Measurements from ENCODE around the gene FMN2.
"Not testable (repeated sequence)": the region's sequence is repeated elsewhere in the genome, so short reads cannot be mapped to it uniquely, and the experiment has no call there.

Gene FMN2

DNA sequence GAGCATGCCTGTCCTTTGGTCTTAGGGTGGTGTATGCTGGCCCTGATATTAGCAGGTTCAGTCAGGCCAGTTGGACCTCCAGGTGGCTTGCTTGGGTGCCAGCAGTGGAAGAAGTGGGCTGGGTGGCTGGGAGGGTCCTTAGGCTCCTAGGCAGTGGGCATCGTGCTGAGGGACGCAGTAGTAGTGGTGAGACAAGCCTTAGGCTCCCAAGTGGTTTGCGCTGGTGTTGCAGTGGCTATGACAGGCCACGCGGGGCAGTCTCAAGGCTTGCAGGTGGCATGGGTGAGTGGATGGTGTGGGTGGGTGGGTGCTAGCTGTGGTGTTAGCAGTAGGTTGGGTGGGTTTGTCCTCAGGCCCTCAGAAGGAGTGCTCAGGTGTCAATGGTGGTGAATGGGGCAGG lies 162.3 kb downstream of the FMN2 start:
- FAIRE-seq (no peak), DNase-seq (ENCODE audit: insufficient read length, low spot score) (no peak)
- TF ChIP-seq SPI1 (IDR thresholded peaks at IDR 0.05; ENCODE audit: low read depth, low read length): no peak
- no peak for TF ChIP-seq POU2F2 (IDR thresholded peaks at IDR 0.05; ENCODE audit: low read depth, low read length)
- TF ChIP-seq PAX5 (IDR thresholded peaks at IDR 0.05; ENCODE audit: insufficient read depth, low read length, severe bottlenecking): no peak
- TF ChIP-seq POLR2AphosphoS5 (IDR thresholded peaks at IDR 0.05; ENCODE audit: low read depth, low read length): no peak
- TF ChIP-seq POLR2A (IDR thresholded peaks at IDR 0.05; ENCODE audit: low read depth, low read length): no peak
- TF ChIP-seq TAF1 (IDR thresholded peaks at IDR 0.05; ENCODE audit: low read depth, low read length): no peak

DNA sequence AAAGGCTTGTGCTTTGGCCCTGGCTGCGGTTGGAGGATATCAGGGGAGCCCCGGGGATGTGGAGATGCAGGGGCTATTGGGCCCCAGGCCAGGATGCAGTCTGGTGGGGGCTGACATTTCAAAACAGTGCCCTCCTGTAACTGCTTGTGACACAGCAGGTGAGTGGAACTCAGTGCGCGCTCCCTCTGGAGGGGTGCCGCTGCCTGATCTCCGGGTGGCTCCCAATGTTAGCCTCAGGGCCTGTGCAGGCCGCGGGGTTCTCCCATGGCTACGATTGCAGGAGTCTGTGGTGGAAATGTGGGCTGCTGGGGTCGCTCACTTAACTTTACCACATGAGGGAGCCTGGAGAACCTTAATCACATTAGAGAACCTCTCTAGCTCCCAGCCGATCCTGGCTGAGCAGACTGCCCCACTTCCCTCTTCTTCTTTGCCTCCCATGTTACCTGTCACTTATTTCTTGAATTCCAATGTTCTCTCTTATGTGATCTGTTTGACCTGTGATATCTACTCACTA lies 163.2 kb downstream of the FMN2 start:
- no peak for TF ChIP-seq POU2F2 (IDR thresholded peaks at IDR 0.05; ENCODE audit: low read depth, low read length)
- TF ChIP-seq TAF1 (IDR thresholded peaks at IDR 0.05; ENCODE audit: low read depth, low read length): no peak
- TF ChIP-seq PAX5 (IDR thresholded peaks at IDR 0.05; ENCODE audit: insufficient read depth, low read length, severe bottlenecking): no peak
- no peak for TF ChIP-seq SPI1 (IDR thresholded peaks at IDR 0.05; ENCODE audit: low read depth, low read length)
- no peak for TF ChIP-seq POLR2A (IDR thresholded peaks at IDR 0.05; ENCODE audit: low read depth, low read length)
- TF ChIP-seq POLR2AphosphoS5 (IDR thresholded peaks at IDR 0.05; ENCODE audit: low read depth, low read length): no peak

DNA sequence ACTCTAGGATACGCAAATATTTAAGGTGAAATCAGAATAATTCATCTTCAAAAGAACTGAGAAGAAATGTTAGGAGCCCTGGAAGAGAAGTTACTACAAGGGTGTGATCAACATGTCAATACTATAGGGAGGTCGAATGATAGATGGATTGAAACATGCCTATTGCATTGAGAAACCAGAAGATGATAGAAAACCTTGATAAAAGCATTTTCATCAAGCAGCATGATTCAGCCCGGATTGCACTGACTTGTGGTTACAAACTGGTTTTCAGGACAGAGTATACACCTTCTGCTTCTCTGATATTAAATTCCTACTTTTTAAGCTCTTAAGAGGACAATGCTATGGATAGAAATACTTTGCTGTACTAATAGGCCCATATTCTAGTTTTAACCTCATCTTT lies 164.2 kb downstream of the FMN2 start:
- DNase-seq (ENCODE audit: insufficient read length, low spot score) (no peak), FAIRE-seq (no peak)
- no peak for TF ChIP-seq POU2F2 (IDR thresholded peaks at IDR 0.05; ENCODE audit: low read depth, low read length)
- TF ChIP-seq PAX5 (IDR thresholded peaks at IDR 0.05; ENCODE audit: insufficient read depth, low read length, severe bottlenecking): no peak
- TF ChIP-seq POLR2AphosphoS5 (IDR thresholded peaks at IDR 0.05; ENCODE audit: low read depth, low read length): no peak
- no peak for TF ChIP-seq POLR2A (IDR thresholded peaks at IDR 0.05; ENCODE audit: low read depth, low read length)
- no peak for TF ChIP-seq TAF1 (IDR thresholded peaks at IDR 0.05; ENCODE audit: low read depth, low read length)
- no peak for TF ChIP-seq SPI1 (IDR thresholded peaks at IDR 0.05; ENCODE audit: low read depth, low read length)

More for the DNA sequence above, 163.2 kb downstream of the FMN2 start:
- DNase-seq (ENCODE audit: insufficient read length, low spot score): no peak
- no peak for FAIRE-seq

DNA sequence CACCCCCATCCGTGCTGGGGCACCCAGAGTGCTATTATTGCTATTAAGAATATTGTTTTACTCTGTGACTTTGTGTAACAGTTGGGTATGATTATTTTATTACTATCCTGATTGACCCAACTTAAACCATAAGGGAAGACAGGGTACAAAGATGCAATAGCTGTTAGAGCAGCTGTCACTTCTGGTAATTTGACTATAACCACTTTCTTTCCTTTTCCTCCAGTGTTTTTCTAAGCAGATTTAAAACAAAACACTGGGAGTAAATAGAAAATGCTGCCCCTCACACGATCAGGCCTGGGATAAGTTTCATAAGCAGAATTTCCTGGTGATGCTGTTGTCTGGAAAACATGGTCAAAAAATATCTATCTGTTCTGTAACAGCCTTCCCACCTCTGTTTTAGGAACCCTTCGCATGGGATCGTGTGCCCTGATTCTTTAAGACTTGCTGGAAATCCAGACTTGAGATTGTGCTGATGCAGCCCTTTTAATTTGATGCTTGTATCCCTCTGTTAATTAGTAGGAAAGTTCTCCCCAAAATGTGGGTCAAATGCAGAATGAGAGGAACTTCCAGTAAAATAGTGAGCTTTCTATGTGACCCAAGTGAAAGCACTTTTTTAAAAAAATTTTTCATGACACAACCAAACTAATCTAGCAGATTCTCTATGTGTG lies 165.3 kb downstream of the FMN2 start:
- TF ChIP-seq POLR2A (IDR thresholded peaks at IDR 0.05; ENCODE audit: low read depth, low read length) (no peak), POLR2AphosphoS5 (IDR thresholded peaks at IDR 0.05; ENCODE audit: low read depth, low read length) (no peak), TAF1 (IDR thresholded peaks at IDR 0.05; ENCODE audit: low read depth, low read length) (no peak), POU2F2 (IDR thresholded peaks at IDR 0.05; ENCODE audit: low read depth, low read length) (no peak), PAX5 (IDR thresholded peaks at IDR 0.05; ENCODE audit: insufficient read depth, low read length, severe bottlenecking) (no peak), SPI1 (IDR thresholded peaks at IDR 0.05; ENCODE audit: low read depth, low read length) (no peak)
- DNase-seq (ENCODE audit: insufficient read length, low spot score): no peak
- no peak for FAIRE-seq

DNA sequence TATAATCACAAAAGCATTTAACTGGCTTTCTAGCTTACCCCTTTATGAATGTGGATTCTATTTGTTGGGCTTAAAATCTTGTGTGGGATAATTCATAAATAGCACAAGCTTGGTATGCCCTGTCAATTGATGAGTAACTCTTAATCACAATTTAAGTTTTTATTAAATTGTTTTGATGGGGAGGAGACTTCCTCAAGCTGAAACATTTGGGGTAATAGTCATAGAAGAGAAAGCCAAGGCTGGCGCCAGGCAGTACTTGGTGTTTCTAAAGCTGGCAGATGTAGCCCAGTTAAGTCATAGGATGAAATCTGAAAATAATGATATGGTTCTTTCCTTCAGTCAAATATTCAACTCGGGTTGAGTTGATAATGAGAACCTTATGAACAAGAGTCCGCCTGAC lies 167.2 kb downstream of the FMN2 start:
- TF ChIP-seq POU2F2 (IDR thresholded peaks at IDR 0.05; ENCODE audit: low read depth, low read length): no peak
- TF ChIP-seq PAX5 (IDR thresholded peaks at IDR 0.05; ENCODE audit: insufficient read depth, low read length, severe bottlenecking): no peak
- no peak for TF ChIP-seq SPI1 (IDR thresholded peaks at IDR 0.05; ENCODE audit: low read depth, low read length)
- TF ChIP-seq POLR2AphosphoS5 (IDR thresholded peaks at IDR 0.05; ENCODE audit: low read depth, low read length): no peak
- TF ChIP-seq POLR2A (IDR thresholded peaks at IDR 0.05; ENCODE audit: low read depth, low read length): no peak
- no peak for TF ChIP-seq TAF1 (IDR thresholded peaks at IDR 0.05; ENCODE audit: low read depth, low read length)
- FAIRE-seq (no peak), DNase-seq (ENCODE audit: insufficient read length, low spot score) (no peak)

DNA sequence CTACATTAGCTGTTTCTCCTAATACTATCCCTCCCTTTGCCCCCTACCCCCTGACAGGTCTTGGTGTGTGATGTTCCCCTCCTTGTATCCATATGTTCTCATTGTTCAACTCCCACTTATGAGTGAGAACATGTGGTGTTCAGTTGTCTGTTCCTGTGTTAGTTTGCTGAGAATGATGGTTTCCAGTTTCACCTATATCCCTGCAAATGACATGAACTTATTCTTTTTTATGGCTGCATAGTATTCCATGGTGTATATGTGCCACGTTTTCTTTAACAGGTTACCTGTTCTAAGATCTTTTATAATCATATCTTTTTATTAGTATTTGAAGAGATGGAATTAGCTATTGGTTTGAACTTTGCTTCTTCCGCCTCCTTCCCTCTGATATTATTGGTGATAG lies 172.8 kb downstream of the FMN2 start:
- FAIRE-seq: not testable (repeated sequence)

DNA sequence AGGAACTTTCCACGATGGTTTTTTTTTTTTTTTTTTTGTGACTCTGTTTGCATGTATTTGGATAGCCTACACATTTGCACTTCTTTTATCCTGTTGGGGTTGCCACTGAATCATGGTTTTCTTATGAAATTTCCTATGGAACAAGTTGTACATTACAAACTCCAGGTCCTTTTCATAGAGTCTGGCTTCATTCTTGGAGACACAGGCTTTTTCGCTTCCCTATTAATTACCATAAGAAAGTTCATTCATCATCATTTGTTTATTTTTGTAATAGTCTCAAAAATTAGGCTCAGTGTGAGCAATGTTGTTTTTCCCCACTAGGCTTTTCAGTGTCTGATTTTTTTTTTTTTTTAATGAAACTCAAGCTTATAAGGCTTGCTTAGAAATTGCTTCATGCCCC lies 179.4 kb downstream of the FMN2 start:
- DNase-seq (ENCODE audit: insufficient read length, low spot score) (no peak), FAIRE-seq (no peak)
- TF ChIP-seq PAX5 (IDR thresholded peaks at IDR 0.05; ENCODE audit: insufficient read depth, low read length, severe bottlenecking): no peak
- TF ChIP-seq POLR2A (IDR thresholded peaks at IDR 0.05; ENCODE audit: low read depth, low read length): no peak
- no peak for TF ChIP-seq POU2F2 (IDR thresholded peaks at IDR 0.05; ENCODE audit: low read depth, low read length)
- TF ChIP-seq POLR2AphosphoS5 (IDR thresholded peaks at IDR 0.05; ENCODE audit: low read depth, low read length): no peak
- no peak for TF ChIP-seq SPI1 (IDR thresholded peaks at IDR 0.05; ENCODE audit: low read depth, low read length)

More for the DNA sequence above, 172.8 kb downstream of the FMN2 start:
- not testable (repeated sequence) for DNase-seq (ENCODE audit: insufficient read length, low spot score)

DNA sequence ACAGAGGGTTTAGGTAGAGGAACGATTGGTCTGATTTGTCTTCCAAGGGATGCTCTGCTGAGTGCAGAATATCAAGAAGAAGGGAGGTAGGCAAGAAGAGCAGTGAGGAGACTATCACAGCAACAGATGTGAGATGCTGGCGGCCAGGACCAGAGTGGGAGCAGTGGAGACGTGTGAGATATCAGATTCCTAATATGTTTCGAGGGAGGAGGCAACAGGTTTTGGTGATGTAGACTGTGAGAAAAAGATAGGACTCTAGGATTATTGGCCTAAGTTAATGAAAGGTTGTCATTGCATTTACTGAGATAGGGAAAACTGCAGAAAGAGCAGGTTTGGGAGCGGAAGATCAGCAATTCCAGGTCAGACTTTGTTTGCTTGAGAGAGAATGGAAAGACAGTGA lies 182.9 kb downstream of the FMN2 start:
- DNase-seq (ENCODE audit: insufficient read length, low spot score): no peak
- no peak for FAIRE-seq
- no peak for TF ChIP-seq PAX5 (IDR thresholded peaks at IDR 0.05; ENCODE audit: insufficient read depth, low read length, severe bottlenecking)
- TF ChIP-seq POLR2AphosphoS5 (IDR thresholded peaks at IDR 0.05; ENCODE audit: low read depth, low read length): no peak
- no peak for TF ChIP-seq POLR2A (IDR thresholded peaks at IDR 0.05; ENCODE audit: low read depth, low read length)
- no peak for TF ChIP-seq POU2F2 (IDR thresholded peaks at IDR 0.05; ENCODE audit: low read depth, low read length)
- TF ChIP-seq SPI1 (IDR thresholded peaks at IDR 0.05; ENCODE audit: low read depth, low read length): no peak
- no peak for TF ChIP-seq TAF1 (IDR thresholded peaks at IDR 0.05; ENCODE audit: low read depth, low read length)

DNA sequence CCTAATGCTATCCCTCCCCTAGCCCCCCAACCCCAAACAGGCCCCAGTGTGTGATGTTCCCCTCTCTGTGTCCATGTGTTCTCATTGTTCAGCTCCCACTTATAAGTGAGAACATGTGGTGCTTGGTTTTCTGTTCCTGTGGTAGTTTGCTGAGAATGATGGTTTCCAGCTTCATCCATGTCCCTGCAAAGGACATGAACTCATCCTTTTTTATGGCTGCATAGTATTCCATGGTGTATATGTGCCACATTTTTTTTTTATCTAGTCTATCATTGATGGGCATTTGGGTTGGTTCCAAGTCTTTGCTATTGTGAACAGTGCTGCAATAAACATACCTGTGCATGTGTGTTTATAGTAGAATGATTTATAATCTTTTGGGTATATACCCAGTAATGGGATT lies 183.5 kb downstream of the FMN2 start:
- DNase-seq (ENCODE audit: insufficient read length, low spot score); FAIRE-seq: not testable (repeated sequence)

DNA sequence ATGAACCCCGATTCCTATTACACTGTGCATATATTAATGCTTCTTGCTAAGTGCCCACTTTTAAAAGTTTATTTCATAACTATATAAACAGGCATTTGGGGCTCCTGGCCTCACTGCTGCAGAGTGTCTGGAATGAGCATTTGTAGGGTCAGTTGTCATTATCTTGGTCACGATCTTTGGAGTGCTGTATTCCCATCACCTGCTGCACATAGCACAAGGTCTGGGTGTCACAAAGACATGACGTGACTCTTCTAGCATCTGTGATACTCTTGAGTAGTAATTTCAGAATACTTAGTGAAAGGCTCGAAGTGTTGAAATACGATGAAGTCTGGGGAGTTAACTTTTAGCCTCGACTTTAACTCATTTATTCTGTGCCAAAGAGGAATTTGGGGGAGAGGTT lies 186.4 kb downstream of the FMN2 start:
- DNase-seq (ENCODE audit: insufficient read length, low spot score) (no peak), FAIRE-seq (no peak)
- TF ChIP-seq POU2F2 (IDR thresholded peaks at IDR 0.05; ENCODE audit: low read depth, low read length) (no peak), POLR2A (IDR thresholded peaks at IDR 0.05; ENCODE audit: low read depth, low read length) (no peak), SPI1 (IDR thresholded peaks at IDR 0.05; ENCODE audit: low read depth, low read length) (no peak), TAF1 (IDR thresholded peaks at IDR 0.05; ENCODE audit: low read depth, low read length) (no peak), PAX5 (IDR thresholded peaks at IDR 0.05; ENCODE audit: insufficient read depth, low read length, severe bottlenecking) (no peak), POLR2AphosphoS5 (IDR thresholded peaks at IDR 0.05; ENCODE audit: low read depth, low read length) (no peak)

All from GM12891 (cell line).